GM21447 (cell line): ENCODE results near the gene FNDC3B.
"Not testable (repeated sequence)": the region's sequence is repeated elsewhere in the genome, so short reads cannot be mapped to it uniquely, and the experiment has no call there.

Source experiments
- ATAC-seq: cut with Tn5 transposase; IDR thresholded peaks from one replicate; pipeline ENCODE4 v1.9.1; 2021; ENCODE audit not compliant: unreplicated experiment

FNDC3B gene

GRCh38 chr3:172090035-172090434 lies 50.7 kb downstream of the FNDC3B start:
- no peak for ATAC-seq

GRCh38 chr3:172092658-172093057 lies 53.3 kb downstream of the FNDC3B start:
- ATAC-seq = no peak

- not testable (repeated sequence) for ATAC-seq
Measured at GRCh38 chr3:172093581-172094443, 54.4 kb downstream of the FNDC3B start.

- peak; percentile 94 for ATAC-seq
Measured at GRCh38 chr3:172094621-172095557, 55.5 kb downstream of the FNDC3B start.

- ATAC-seq = no peak
Measured at GRCh38 chr3:172096881-172097420, 57.6 kb downstream of the FNDC3B start.

GRCh38 chr3:172097585-172097984 lies 58.2 kb downstream of the FNDC3B start:
- ATAC-seq = no peak

GRCh38 chr3:172098698-172099494 lies 59.5 kb downstream of the FNDC3B start:
- ATAC-seq = no peak

- ATAC-seq = no peak
Measured at GRCh38 chr3:172099495-172099808, 60.1 kb downstream of the FNDC3B start.

- ATAC-seq = peak; percentile 44
Measured at GRCh38 chr3:172100482-172100881, 61.1 kb downstream of the FNDC3B start.

GRCh38 chr3:172101107-172101506 lies 61.7 kb downstream of the FNDC3B start:
- ATAC-seq = peak; percentile 46

GRCh38 chr3:172102123-172102882 lies 62.9 kb downstream of the FNDC3B start:
- peak; percentile 36 for ATAC-seq

GRCh38 chr3:172102883-172103310 lies 63.5 kb downstream of the FNDC3B start:
- no peak for ATAC-seq

GRCh38 chr3:172103724-172104123 lies 64.3 kb downstream of the FNDC3B start:
- ATAC-seq = no peak

- no peak for ATAC-seq
Measured at GRCh38 chr3:172104471-172105072, 65.2 kb downstream of the FNDC3B start.

GRCh38 chr3:172106037-172106954 lies 66.9 kb downstream of the FNDC3B start:
- no peak for ATAC-seq

- peak; percentile 49 for ATAC-seq
Measured at GRCh38 chr3:172106989-172107388, 67.6 kb downstream of the FNDC3B start.

GRCh38 chr3:172107403-172107802 lies 68.0 kb downstream of the FNDC3B start:
- peak; percentile 85 for ATAC-seq

GRCh38 chr3:172110127-172110779 lies 70.9 kb downstream of the FNDC3B start:
- ATAC-seq = no peak
